Right atrium auricular region (tissue), 2 donors: ENCODE measurements around the gene RELB. TPM values are rescaled to one million over a fixed set of nuclear protein-coding genes. Genes with fewer than 3 reads are reported as not detected.
A peak's percentile ranks its signal among the peaks of the same experiment; 100 is the strongest.

Experiments used
- DNase-seq: peaks from one replicate; pipeline ENCODE4 v3.0.0-alpha.2; 2019; ENCODE audit warnings: low spot score
- H3K27ac ChIP-seq, 2 donors: fragments of 200-600 bp; sonication (generic); 1 replicate in 1 of 2; 2 replicates in 1 of 2; pipeline ENCODE4 v1.5.1; 2016 to 2019
- H3K27me3 ChIP-seq, 2 donors: fragments of 200-600 bp; sonication (generic); one replicate each; pipeline versions ENCODE4 v1.5.1 to v1.6.0; 2017 to 2019
- H3K36me3 ChIP-seq: fragments of 200-600 bp; sonication (generic); one replicate; pipeline ENCODE4 v1.5.1; 2016
- H3K4me1 ChIP-seq, 2 donors: fragments of 200-600 bp; sonication (generic); one replicate each; pipeline versions ENCODE4 v1.5.1 to v1.6.0; 2017 to 2019
- H3K4me3 ChIP-seq, 2 donors: fragments of 200-600 bp; sonication (generic); 1 replicate in 1 of 2; 2 replicates in 1 of 2; pipeline ENCODE4 v1.5.1; 2017 to 2019; ENCODE audit warnings: mild to moderate bottlenecking in 1 of 2, moderate library complexity in 1 of 2
- H3K9me3 ChIP-seq, 2 donors: fragments of 200-600 bp; sonication (generic); one replicate each; pipeline ENCODE4 v1.5.1; 2019
- CTCF ChIP-seq, 2 donors: fragments of 200-600 bp; sonication (generic); IDR thresholded peaks; one replicate each; pipeline ENCODE4 v1.5.1; 2019; ENCODE audit warnings: antibody characterized with exemption in 2 of 2
- total RNA-seq, 2 donors: library from RNA; depleted of rRNA; stranded (reverse); fragments of >200 nt; gene quantifications; one replicate each; pipeline ENCODE4 v1.1.0, GENCODE V29; 2016

The RELB gene
- total RNA-seq, 2 donors from 2014 or later: 1.3 to 3.1 TPM

GRCh38 chr19:45059258-45059965 lies 58.1 kb downstream of the RELB start:
- H3K4me3 ChIP-seq: no peak overlapping the region
- H3K9me3 ChIP-seq: no peaks in the 10 kb centered on the region
- TF ChIP-seq CTCF (IDR thresholded peaks at IDR 0.05): peak; percentile 71 to 94
- no peak overlapping the region for H3K27ac ChIP-seq
- peak; percentile 73 for DNase-seq
- no peaks in the 10 kb centered on the region for H3K27me3 ChIP-seq
- peaks cover 99% of the 10 kb centered on the region for H3K36me3 ChIP-seq
- no peaks in the 10 kb centered on the region for H3K4me1 ChIP-seq

- peaks cover 95% of the 10 kb centered on the region for H3K36me3 ChIP-seq
- no peak overlapping the region for H3K27ac ChIP-seq
- no peak for TF ChIP-seq CTCF (IDR thresholded peaks at IDR 0.05)
- no peaks in the 10 kb centered on the region for H3K9me3 ChIP-seq
- no peaks in the 10 kb centered on the region for H3K4me1 ChIP-seq
- H3K4me3 ChIP-seq: no peak overlapping the region
- no peaks in the 10 kb centered on the region for H3K27me3 ChIP-seq
- no peak for DNase-seq
These were observed 60.7 kb downstream of the RELB start for GRCh38 chr19:45061965-45062364.

- Histone ChIP-seq H3K4me1 (no peaks in the 10 kb centered on the region), H3K4me3 (no peak overlapping the region), H3K27ac (no peak overlapping the region), H3K27me3 (no peaks in the 10 kb centered on the region), H3K36me3 (peaks cover 95% of the 10 kb centered on the region), H3K9me3 (no peaks in the 10 kb centered on the region)
- DNase-seq: no peak
- TF ChIP-seq CTCF (IDR thresholded peaks at IDR 0.05): no peak
These were observed 62.9 kb downstream of the RELB start for GRCh38 chr19:45063851-45064801.

GRCh38 chr19:45066921-45067661 lies 65.8 kb downstream of the RELB start:
- Histone ChIP-seq H3K27me3 (no peaks in the 10 kb centered on the region), H3K9me3 (no peaks in the 10 kb centered on the region), H3K36me3 (peaks cover 91% of the 10 kb centered on the region), H3K4me3 (no peak overlapping the region), H3K27ac (no peak overlapping the region), H3K4me1 (no peaks in the 10 kb centered on the region)
- no peak for TF ChIP-seq CTCF (IDR thresholded peaks at IDR 0.05)
- no peak for DNase-seq

GRCh38 chr19:45068041-45068440 lies 66.8 kb downstream of the RELB start:
- Histone ChIP-seq H3K9me3 (no peaks in the 10 kb centered on the region), H3K4me3 (no peak overlapping the region), H3K4me1 (no peaks in the 10 kb centered on the region), H3K36me3 (peaks cover 82% of the 10 kb centered on the region), H3K27me3 (no peaks in the 10 kb centered on the region), H3K27ac (no peak overlapping the region)
- TF ChIP-seq CTCF (IDR thresholded peaks at IDR 0.05): no peak
- DNase-seq: no peak
